HTR-8/SVneo (cell line): ENCODE measurements around the gene PPP1R11.
"Not testable (repeated sequence)": the region's sequence is repeated elsewhere in the genome, so short reads cannot be mapped to it uniquely, and the experiment has no call there.

ENCODE experiments used
- DNase-seq: peaks from one replicate; pipeline ENCODE4 v3.0.0; 2011; ENCODE audit warnings: low spot score, mixed read lengths; ENCODE audit not compliant: insufficient read length
- FAIRE-seq: peaks from 2 replicates; lab custom pipeline; 2011; peaks lifted over from hg19 to GRCh38; lab: Jason Lieb, UNC

The PPP1R11 gene

DNA sequence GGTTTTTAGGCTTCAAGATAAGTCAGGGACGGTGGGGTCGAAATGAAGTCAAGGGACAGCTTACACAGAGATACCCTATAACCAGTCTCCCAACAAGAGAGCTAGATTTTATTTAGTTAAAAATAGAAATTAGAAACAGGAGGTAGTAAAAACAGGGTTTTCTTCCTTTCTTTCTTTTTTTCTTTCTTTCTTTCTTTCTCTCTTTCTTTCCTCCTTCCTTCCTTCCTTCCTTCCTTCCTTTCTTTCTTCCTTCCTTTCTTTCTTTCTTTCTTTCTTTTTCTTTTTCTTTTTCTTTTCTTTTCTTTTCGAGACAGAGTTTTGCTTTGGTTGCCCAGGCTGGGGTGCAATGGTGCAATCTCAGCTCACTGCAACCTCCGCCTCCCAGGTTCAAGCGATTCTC is 51.7 kb downstream of the PPP1R11 start:
- not testable (repeated sequence) for FAIRE-seq, DNase-seq
